ACHN (cell line): ENCODE data around the gene GPR25.

Source experiments
- DNase-seq: peaks from one replicate; pipeline ENCODE4 v3.0.0-alpha.2; 2015
- in situ Hi-C: cut with HindIII; loops from 2 replicates; pipeline ENCODE4 v1.10.0; 2017; ENCODE audit warnings: low sequenced_read_pairs, low pct_ligation_motif_present, low pct_unique_long_range_greater_than_20kb

GPR25 gene, protein sequence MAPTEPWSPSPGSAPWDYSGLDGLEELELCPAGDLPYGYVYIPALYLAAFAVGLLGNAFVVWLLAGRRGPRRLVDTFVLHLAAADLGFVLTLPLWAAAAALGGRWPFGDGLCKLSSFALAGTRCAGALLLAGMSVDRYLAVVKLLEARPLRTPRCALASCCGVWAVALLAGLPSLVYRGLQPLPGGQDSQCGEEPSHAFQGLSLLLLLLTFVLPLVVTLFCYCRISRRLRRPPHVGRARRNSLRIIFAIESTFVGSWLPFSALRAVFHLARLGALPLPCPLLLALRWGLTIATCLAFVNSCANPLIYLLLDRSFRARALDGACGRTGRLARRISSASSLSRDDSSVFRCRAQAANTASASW

DNA sequence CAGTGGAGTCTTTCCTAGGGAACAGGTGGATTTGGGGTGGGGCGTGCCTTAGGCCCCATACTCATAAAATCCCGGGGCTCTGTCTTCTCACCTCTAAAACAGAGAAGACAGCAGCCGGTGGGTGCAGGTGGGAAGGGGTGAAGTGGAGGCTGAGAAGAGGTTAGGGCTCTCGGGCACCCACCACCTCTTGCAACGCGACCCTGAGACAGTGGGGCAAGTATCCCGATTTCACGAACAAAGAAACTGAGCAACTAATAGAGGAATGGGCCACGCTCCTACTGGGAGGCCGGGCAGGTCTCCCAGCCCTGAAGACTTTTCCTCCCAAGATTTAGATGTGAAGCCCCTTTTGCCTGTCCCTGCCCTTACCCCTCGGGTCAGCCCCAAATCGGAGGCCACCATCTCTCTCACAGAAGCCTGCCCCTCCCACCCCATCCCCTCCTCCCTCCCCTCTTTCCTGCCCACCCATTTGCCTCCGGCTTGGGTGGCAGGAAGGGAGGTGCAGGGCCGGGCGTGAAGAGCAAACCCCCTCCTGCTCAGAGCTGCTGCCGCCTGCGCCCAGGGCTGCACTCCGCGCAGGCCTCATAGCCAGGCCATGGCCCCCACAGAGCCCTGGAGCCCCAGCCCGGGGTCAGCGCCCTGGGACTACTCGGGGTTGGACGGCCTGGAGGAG, at the start of gene GPR25:
Gene GPR25, plus strand, starts transcription at position 536 of the 670 bp plus-strand sequence. Its CDS starts 57 bp downstream, at position 593.
- DNase-seq: no peak
- in situ Hi-C loops: no loop called here

DNA sequence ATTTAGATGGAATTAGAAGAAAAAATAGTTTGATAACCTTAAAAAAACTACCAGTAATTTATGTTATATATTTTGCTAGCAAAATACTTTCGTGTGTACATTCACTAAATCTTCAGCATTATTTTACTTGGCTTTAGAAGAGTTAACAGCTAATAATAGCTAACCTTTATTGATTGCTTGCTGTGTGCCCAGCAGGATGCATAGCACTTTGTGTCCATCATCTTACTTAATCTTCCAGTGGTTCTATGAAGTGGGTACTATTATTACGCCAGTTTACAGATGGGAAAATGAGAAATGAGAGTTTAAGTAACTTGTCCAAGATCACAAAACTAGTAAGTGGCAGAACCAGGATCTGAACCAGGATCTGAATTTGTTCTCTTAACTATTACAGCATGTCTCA, 41.7 kb upstream of the GPR25 start:
- in situ Hi-C loops: no loop called here
- no peak for DNase-seq

DNA sequence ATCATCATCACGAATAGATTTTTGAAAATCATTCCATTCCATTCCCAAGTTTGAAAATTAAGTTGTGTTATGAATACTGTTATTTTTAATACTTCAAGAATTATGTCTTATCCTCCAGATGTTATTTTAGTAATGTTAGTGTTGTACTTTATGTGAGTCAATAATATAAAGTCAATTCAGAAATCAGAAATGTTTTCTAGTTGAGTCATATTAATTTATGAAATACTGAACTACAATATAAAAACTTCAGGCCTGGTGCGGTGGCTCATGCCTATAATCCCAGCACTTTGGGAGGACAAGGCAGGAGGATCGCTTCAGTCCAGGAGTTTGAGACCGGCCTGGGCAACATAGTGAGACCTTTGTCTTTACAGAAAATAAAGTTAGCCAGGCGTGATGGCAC, 38.4 kb upstream of the GPR25 start:
- DNase-seq: no peak
- in situ Hi-C loops: no loop called here

DNA sequence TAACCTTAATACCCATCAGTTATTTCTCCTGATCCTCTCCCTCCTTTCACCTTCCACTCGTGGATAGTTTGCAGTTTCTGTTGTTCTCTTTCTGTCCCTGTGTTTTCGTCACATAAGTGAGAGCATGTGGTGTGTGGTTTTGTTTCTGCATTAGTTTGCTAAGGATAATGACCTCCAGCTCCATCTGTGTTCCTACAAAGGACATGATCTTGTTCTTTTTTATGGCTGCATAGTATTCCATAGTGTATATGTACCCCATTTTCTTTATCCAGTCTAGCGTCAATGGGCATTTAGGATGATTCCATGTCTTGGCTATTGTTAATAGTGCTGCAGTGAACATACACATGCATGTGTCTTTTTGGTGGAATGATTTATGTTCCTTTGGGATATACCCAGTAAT, 36.6 kb upstream of the GPR25 start:
- DNase-seq: no peak
- in situ Hi-C loops: no loop called here

DNA sequence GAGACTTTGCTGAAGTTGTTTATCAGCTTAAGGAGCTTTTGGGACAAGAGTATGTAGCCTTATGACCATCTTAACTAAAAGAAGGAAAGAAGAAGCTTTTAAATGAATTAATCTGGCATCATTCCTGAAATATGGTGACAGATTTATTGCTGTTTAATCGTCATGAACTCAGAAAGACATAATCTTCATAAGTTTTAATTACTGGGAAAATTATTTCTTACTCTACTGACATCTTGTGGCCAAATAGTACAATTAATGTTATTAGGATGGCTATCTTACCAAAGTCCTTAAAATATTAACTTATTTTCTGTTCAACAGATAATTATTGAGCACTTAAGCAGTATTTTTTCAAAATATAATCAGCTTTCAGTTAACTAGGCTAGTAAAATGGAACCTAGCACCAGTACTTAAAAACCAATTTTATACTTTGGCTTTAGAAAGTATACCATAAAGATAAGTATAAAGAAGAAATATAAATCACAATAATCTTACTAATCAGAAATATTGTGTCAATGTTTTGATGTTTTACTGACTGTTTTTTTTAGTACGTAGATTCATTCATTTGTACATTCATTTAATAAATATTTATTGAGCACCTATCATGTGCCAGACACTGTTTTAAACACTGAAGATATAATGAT, 34.7 kb upstream of the GPR25 start:
- peak; percentile 34 for DNase-seq
- in situ Hi-C loops: no loop called here

DNA sequence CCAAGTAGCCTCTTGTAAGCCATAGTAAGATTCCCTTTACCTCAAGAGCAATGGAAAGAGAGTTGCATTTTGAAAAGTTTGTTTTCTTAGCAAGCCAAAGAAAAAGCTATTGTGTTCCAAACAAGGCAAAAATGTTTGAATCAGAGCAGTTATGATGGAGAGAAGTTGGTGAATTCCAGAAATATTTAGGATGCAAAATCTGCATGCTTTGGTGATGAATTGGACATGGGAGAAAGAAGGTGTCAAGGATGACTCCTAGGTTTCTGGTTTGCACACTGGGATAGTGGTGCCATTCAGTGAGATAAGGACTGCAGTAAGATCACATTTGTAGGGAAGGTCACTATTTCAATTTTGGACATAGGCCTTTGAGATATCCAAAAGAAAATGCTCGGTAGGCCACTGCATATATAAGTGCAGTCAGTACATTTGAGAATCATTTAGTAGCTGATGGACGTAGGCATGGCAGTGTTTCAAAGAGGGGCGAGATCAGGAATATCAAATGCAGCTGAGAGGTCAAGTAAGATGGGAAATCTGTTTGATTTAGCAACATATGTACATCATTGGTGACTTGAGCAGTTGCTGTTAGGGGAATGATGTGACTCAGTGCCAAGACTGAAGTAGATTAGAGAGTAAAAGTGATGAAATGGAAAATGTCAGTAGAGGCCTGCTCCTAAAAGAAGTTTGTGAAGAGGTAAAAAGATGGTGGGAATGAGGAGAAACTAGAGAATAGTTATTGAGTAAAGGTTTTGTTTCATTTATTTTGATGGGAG, 33.9 kb upstream of the GPR25 start:
- peak; percentile 17 for DNase-seq
- in situ Hi-C loops: no loop called here

DNA sequence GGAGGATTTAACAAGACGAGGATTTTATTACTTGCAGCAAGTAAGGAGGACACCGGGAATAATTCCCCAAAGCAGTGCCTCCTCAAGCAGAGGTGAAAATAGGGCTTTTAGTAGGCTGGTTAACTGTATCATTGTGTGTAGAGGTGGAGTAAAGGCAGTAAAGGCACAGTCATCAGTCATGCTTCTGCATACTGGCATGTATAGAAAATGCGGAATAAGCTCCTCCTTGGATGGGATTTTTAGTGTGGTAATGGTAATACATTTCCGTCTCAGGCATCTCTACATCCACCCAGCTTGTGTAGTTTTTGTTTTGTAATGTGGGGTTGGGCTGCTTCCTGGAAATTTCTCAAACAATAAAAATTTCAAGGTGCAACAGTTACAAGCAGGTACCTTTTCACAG, 27.4 kb upstream of the GPR25 start:
- no peak for DNase-seq
- in situ Hi-C loops: no loop called here

DNA sequence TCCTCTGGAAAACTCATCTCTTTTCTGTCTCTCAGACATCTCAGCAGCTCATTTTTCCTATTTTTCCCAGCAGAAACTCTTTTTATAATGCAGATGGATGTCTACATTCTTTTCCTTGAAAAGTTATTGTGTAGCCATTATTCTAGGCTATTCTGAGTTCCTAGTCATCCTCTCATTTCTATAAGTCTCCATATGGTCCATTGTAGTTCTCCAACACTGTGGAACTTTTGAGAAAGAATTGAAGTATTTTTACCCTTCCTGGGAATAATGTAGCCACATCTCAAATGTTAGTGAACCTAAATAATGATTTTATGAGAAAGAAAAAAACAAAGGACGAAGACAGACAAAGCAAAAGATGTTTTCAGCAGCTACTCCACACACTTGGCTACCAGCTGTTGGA, 26.4 kb upstream of the GPR25 start:
- in situ Hi-C loops: no loop called here
- no peak for DNase-seq

DNA sequence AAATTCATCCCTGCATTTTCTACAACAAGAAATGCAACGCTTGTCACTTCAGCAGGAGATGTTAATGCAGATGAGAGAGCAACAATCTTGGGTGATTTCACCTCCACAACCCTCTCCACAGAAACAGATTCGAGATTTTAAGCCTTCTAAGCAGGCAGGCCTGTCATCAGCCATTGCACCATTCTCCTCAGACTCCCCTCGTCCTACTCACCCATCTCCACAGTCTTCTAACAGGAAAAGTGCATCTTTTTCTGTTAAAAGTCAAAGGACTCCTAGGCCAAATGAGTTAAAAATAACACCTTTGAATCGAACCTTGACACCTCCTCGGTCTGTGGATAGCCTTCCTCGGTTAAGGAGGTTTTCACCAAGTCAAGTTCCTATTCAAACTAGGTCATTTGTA, 23.4 kb upstream of the GPR25 start:
- in situ Hi-C loops: no loop called here
- DNase-seq: no peak

DNA sequence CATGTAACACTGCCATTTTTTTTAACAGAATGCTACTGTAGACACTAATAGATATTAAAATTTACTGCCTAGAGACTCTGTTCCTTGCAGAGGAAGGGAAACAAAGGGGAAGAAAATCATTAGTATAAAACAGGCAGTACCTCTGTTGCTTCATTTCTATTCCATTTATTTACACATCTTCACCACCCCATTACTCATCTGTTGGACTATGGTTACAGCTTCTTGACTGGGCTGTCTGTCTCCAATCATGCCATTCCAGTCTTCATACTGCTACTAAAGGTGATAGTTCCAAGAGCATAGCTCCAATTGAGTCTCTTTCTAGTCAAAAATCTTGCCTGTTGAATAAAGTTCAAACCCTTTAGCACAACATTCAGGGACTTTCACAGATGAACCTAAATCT, 22.2 kb upstream of the GPR25 start:
- in situ Hi-C loops: no loop called here
- DNase-seq: no peak

DNA sequence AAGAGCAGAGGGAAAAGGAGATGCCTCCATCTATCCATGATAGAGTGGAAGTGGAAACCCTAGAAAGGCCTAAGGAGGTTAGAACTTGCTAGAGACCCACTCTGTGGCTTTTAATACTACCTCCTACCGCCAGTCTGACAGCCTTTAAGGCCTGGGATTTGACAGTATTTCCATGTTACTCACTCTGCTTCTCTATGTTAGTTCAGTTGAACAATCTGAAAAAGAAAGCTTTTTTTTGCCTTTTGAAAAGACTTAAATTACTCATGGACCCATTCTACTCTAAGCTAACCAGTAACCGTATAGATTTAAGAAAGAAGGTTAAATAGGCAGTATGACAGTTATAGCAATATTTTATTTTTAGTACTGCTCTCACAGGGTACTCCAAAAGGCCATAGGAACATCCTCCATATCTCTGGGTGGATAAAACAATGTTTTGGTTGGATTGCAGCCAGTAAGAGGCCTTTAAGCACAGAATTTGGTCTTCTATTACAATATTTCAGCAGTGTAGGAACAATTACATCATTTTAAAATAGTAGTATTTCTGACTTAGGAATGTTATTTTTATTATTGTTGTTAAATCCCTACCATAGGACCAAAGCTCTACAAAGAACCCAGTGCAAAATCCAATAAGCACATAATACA, 15.9 kb upstream of the GPR25 start:
- in situ Hi-C loops: no loop called here
- DNase-seq: no peak

DNA sequence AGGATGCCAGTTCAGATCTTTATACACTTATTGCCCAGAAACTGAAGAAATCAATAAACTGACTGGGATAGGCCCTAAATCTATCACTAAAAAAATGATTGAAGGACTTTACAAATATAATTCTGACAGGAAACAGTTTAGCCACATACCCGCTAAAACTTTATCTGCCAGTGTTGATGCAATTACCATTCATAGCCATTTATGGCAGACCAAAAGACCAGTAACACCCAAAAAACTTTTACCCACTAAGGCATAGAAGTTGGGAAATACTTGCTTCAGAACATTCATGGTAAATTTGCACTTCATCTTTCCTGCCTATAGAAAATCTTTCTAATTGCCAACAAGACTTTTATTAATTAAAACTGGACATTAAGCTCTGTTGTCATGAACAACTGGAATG, 15.0 kb upstream of the GPR25 start:
- no peak for DNase-seq
- in situ Hi-C loops: no loop called here

DNA sequence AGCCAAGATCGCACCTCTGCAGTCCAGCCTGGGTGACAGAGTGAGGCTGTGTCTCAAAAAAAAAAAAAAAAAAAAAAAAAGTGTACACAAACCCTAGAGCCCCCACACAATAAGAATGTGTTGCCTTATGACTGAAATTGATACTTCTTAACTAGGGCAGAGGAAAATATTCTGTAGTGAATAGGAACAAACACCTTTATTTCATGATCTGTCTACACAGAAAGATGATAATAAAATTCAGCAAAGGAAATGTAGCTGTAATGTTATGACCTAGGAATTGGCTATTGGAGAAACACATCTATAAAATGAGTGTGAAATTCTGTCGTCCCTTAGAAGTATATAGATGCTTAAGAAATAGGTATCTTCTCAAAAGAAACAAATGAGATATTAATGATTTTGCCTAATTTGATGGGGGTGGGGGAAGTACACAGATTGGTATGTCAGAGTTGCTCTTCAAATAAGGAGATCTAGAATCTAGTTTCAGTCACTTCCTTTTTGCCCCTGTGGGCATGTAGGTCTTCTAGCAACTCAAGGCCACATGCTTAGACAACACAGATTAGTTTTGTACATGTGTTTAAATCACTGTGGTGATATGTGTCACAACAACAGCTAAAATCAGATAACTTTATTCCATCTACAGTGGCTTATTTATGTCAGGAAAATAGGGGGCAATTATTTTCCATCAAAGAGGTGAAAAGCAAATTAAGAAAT, 10.7 kb upstream of the GPR25 start:
- in situ Hi-C loops: no loop called here
- no peak for DNase-seq

DNA sequence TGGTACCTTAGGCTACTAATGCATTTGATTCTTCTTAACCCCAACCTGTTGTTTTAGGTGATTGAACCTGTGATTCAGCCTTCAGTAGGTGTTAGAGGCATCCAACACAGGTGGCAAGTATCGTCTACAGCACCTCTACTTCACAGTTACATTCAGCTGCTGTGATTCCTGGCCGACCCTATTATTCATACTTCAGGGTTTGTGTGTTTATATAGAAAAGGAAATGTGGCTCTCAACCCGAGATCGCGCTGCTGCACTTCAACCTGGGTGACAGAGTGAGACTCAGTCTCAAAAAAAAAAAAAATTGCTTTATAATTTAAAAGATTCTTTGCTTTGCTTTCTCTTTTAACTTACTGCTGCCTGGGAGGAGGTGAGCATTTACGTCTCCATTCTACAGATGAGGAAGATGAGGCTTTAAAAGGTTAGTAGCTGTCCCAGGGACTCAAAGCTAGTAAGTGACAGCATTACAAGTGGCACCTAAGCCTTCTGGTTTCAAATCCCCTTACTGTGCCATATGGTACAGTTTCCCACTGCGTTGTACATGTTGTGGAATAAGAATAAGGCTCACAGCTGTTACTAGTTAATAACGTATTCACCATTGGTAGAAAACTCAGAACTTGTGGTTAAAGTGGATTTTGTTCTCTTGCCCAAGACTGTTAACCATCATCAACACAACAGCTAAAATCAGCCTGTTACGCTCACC, 9.9 kb upstream of the GPR25 start:
- no peak for DNase-seq
- in situ Hi-C loops: no loop called here

DNA sequence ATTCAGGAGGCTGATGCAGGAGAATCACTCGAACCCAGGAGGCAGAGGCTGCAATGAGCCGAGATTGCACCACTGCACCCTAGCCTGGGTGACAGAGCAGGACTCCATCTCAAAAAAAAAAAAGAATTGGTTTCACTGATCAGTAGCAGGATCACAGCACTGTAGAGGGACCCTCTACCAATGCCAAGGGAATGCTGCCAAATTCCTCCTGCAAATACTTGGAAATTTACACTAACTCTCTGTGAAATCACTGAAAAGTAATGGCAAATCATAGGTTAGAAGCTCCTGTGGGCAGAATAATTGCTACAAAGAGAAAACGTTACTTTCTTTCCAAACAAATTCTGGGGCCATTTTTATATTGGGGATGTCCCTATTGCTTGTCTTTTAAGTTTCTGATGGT, 6.7 kb upstream of the GPR25 start:
- in situ Hi-C loops: no loop called here
- DNase-seq: no peak

DNA sequence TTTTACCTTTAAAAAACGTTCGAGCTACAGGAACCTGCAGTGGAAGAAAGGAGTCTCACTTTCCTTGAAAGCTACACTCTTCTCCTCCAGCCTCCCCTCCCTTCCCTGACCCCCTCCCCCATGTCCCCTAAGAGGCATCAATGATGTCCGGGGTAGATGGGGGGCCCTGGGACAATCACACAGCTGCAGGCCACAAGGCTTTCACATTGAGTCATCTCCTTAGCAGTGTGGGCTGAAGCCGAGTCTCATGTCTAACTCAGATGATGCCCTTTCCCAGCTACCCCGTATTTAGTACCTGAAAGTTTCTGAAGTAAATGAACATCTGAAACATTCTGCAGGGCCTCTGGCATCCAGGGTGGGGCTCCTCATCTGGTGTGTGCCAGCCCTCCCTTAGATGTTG, 6.3 kb upstream of the GPR25 start:
- in situ Hi-C loops: no loop called here
- DNase-seq: no peak

DNA sequence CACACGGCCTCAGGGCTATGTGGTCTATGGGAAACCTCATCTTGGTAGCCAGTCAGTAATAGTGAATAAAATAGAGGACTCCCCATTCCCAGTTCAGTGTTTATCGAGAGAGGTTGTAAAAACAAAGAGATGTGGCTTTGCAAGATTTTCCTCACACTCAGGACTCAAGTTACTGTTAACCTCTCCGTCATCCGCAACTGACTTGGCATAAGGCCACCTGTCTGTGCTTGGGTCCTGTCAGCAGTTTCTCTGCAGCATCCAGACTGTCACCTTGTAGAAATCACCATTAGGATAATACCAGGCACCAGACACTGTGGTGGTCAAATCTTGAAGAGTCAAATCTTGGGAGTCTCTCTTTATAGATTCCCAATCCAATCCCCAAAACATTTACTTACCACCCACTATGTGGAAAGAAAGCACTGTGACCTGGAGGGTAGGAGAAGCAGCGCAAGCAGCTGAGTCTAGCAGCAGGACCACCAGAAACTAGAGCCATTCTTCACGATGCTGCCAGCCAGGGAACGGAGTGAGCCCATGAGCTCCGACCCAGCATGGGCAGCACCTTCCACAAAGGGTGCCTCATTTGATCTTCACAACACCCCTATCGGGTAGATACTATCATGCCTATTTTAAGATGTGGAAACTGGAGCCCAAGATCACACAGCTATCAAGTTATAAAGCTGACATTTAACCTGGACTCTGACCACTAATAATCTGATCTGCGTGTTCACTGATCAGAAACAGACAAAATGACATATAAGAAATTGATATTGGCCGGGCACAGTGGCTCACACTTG, 5.6 kb upstream of the GPR25 start:
- no peak for DNase-seq
- in situ Hi-C loops: no loop called here
